Peyer's patch (tissue), 4 donors: ENCODE results near the gene NXF2B. TPM values are rescaled to one million over a fixed set of nuclear protein-coding genes. Genes with fewer than 3 reads are reported as not detected.
A peak's percentile ranks its signal among the peaks of the same experiment; 100 is the strongest.
"Not testable (repeated sequence)": the region's sequence is repeated elsewhere in the genome, so short reads cannot be mapped to it uniquely, and the experiment has no call there.

ENCODE experiments used
- DNase-seq, 3 donors: peaks; one replicate each; pipeline ENCODE4 v3.0.0-alpha.2; 2017 to 2019
- H3K27ac ChIP-seq, 4 donors: fragments of 200-600 bp; sonication (generic); one replicate each; pipeline ENCODE4 v1.5.1; 2016 to 2019
- H3K27me3 ChIP-seq, 2 donors: fragments of 200-600 bp; sonication (generic); one replicate each; pipeline ENCODE4 v1.5.1; 2019
- H3K36me3 ChIP-seq, 3 donors: fragments of 200-600 bp; sonication (generic); one replicate each; pipeline ENCODE4 v1.5.1; 2016 to 2019
- H3K4me1 ChIP-seq, 4 donors: fragments of 200-600 bp; sonication (generic); one replicate each; pipeline ENCODE4 v1.5.1; 2016 to 2019
- H3K4me3 ChIP-seq, 4 donors: fragments of 200-600 bp; sonication (generic); 1 replicate in 3 of 4; 2 replicates in 1 of 4; pipeline ENCODE4 v1.5.1; 2016 to 2019; ENCODE audit warnings: mild to moderate bottlenecking in 1 of 4
- H3K9me3 ChIP-seq, 4 donors: fragments of 200-600 bp; sonication (generic); one replicate each; pipeline ENCODE4 v1.5.1; 2016 to 2019; ENCODE audit warnings: mild to moderate bottlenecking in 1 of 4
- CTCF ChIP-seq, 6 experiments: fragments of 450-650 bp in 4 of 6; fragments of 200-600 bp in 2 of 6; sonication (generic) in 1 of 6; IDR thresholded peaks; one replicate each; pipeline ENCODE4 v1.5.1; 2017 to 2019; ENCODE audit warnings: antibody characterized with exemption in 6 of 6, mild to moderate bottlenecking in 3 of 6, moderate library complexity in 1 of 6
- POLR2A ChIP-seq, 2 donors: fragments of 450-650 bp; IDR thresholded peaks; one replicate each; pipeline ENCODE4 v1.5.1; 2017; ENCODE audit warnings: antibody characterized with exemption in 2 of 2, mild to moderate bottlenecking in 2 of 2, moderate library complexity in 2 of 2
- total RNA-seq, 4 donors: library from RNA; depleted of rRNA; stranded (reverse); fragments of >200 nt; gene quantifications; one replicate each; pipeline ENCODE4 v1.1.0, GENCODE V29; 2016

The NXF2B gene
- total RNA-seq = not detected

- H3K4me3 ChIP-seq, DNase-seq, H3K36me3 ChIP-seq, H3K27me3 ChIP-seq, H3K4me1 ChIP-seq, H3K27ac ChIP-seq, H3K9me3 ChIP-seq: not testable (repeated sequence)
These were observed at the start of gene NXF2B for GRCh38 chrX:102439908-102440307. NXF2B (minus strand) TSS chrX:102440008; CDS start chrX:102380036, 59,972 bp downstream.

GRCh38 chrX:102478765-102479164, 39.0 kb upstream of the NXF2B start:
- not testable (repeated sequence) for DNase-seq, H3K36me3 ChIP-seq, H3K27ac ChIP-seq, H3K27me3 ChIP-seq, H3K9me3 ChIP-seq, H3K4me3 ChIP-seq, H3K4me1 ChIP-seq

GRCh38 chrX:102471762-102472220, 32.0 kb upstream of the NXF2B start, which contains the start of gene TCP11X2:
TCP11X2 (minus strand) TSS chrX:102471812.
- H3K4me1 ChIP-seq = not testable (repeated sequence)

GRCh38 chrX:102470215-102470614, 30.4 kb upstream of the NXF2B start:
- not testable (repeated sequence) for H3K36me3 ChIP-seq, H3K27me3 ChIP-seq, H3K9me3 ChIP-seq, DNase-seq, H3K4me1 ChIP-seq, H3K4me3 ChIP-seq, H3K27ac ChIP-seq

More at GRCh38 chrX:102471762-102472220, 32.0 kb upstream of the NXF2B start, which contains the start of gene TCP11X2:
- H3K4me3 ChIP-seq, H3K9me3 ChIP-seq, H3K27ac ChIP-seq, DNase-seq, H3K36me3 ChIP-seq, H3K27me3 ChIP-seq: not testable (repeated sequence)

- H3K4me1 ChIP-seq, H3K27me3 ChIP-seq, DNase-seq, H3K36me3 ChIP-seq, H3K4me3 ChIP-seq, H3K27ac ChIP-seq, H3K9me3 ChIP-seq: not testable (repeated sequence)
These were observed 18.8 kb upstream of the NXF2B start for GRCh38 chrX:102458615-102459014.

GRCh38 chrX:102414493-102414892, 25.3 kb downstream of the NXF2B start:
- not testable (repeated sequence) for H3K9me3 ChIP-seq, H3K36me3 ChIP-seq, H3K27ac ChIP-seq, DNase-seq, H3K4me3 ChIP-seq, H3K27me3 ChIP-seq, H3K4me1 ChIP-seq

- Histone ChIP-seq H3K4me1 (no peaks in the 10 kb centered on the region), H3K4me3 (no peak overlapping the region), H3K9me3 (no peaks in the 10 kb centered on the region), H3K27ac (no peak overlapping the region), H3K36me3 (no peaks in the 10 kb centered on the region), H3K27me3 (no peaks in the 10 kb centered on the region)
- DNase-seq = peak; percentile 39 to 89 (median 74)
- TF ChIP-seq POLR2A (IDR thresholded peaks at IDR 0.05) (no peak), CTCF (IDR thresholded peaks at IDR 0.05) (peak; percentile 35 to 60 (median 57))
These were observed 93.9 kb downstream of the NXF2B start for GRCh38 chrX:102345916-102346315.

GRCh38 chrX:102341867-102342266, 97.9 kb downstream of the NXF2B start:
- TF ChIP-seq CTCF (IDR thresholded peaks at IDR 0.05) (no peak), POLR2A (IDR thresholded peaks at IDR 0.05) (no peak)
- no peak for DNase-seq
- Histone ChIP-seq H3K27ac (no peak overlapping the region), H3K4me3 (no peak overlapping the region), H3K9me3 (no peaks in the 10 kb centered on the region), H3K36me3 (no peaks in the 10 kb centered on the region), H3K4me1 (no peaks in the 10 kb centered on the region), H3K27me3 (no peaks in the 10 kb centered on the region)
